GM19238 (cell line): Measurements from ENCODE around the gene TNP2.

ENCODE experiments used
- DNase-seq: peaks from one replicate; pipeline ENCODE4 v3.0.0; 2011; ENCODE audit warnings: low spot score; ENCODE audit not compliant: insufficient read length

Gene TNP2

DNA sequence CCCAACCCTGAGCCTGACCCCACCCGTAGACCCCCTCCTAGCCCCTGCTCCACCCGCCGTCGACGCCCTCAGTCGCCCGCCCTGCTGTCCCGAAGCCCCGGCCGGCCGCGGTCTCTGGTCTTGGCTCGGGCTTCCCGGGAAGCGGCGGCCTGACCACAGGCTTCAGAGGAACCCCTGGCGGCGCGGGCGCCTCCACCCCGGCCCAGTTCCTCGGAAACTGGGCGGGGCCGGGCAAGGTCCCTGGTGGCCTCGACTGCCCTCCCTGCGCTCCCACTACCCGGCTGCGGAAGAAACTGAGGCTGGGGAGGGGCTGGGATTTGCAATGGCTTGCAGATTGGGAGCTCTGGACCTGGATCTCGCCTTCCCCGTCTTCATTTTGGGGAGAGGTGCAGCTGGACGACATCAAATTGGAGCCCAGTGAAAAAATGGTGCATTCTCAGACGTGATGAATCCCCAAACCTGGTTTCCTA is 12.4 kb downstream of the TNP2 start:
- no peak for DNase-seq

DNA sequence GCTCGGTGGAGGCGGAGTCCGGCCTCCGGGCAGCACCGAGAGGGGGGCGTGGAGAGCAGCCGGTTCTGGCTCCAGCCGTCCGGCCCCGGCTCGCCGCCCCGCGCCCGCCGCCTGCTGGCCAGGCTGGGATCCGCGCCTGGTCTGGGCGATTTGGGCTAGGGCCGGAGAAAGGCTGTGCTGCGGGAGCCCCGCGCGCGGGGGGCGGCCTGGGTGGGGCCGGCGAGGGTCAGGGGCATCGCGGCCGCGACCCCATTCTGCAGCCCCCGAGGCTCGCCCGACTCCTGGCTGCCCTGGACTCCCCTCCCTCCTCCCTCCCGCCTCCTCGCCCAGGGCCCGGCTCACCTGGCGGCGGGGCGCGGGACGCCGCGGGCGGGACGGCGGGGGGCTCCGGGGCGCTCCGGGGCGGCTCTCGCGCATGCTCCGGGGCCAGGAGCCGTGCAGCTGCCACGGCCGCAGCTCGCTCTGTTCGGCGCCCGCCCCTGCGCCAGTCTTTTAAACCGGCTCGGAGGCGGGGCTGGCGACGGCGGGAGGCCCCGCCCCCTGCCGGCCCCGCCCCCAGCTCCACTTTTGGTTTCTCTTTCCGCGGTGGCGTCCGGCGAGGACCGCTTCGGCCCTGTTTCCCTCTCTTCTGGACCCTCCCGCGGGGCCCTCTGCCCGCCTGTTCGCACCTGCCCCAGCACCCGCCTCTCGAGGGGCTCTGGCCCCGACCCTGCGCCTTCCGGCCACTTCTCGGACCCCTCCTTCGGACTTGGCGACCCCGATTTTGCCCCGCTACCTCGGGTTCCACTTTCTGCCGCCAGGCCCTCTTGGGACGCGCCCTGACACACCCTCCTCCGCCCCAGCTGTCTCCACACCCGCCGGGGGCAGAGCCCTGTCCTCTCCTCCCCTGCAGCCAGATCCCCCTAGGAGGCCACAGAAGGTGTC is 13.1 kb downstream of the TNP2 start, which contains the start of gene SOCS1:
SOCS1 (minus strand) TSS at position 468 of the 924 bp plus-strand sequence. CDS start 726 bp downstream, outside the sequence.
- peak; percentile 88 for DNase-seq

DNA sequence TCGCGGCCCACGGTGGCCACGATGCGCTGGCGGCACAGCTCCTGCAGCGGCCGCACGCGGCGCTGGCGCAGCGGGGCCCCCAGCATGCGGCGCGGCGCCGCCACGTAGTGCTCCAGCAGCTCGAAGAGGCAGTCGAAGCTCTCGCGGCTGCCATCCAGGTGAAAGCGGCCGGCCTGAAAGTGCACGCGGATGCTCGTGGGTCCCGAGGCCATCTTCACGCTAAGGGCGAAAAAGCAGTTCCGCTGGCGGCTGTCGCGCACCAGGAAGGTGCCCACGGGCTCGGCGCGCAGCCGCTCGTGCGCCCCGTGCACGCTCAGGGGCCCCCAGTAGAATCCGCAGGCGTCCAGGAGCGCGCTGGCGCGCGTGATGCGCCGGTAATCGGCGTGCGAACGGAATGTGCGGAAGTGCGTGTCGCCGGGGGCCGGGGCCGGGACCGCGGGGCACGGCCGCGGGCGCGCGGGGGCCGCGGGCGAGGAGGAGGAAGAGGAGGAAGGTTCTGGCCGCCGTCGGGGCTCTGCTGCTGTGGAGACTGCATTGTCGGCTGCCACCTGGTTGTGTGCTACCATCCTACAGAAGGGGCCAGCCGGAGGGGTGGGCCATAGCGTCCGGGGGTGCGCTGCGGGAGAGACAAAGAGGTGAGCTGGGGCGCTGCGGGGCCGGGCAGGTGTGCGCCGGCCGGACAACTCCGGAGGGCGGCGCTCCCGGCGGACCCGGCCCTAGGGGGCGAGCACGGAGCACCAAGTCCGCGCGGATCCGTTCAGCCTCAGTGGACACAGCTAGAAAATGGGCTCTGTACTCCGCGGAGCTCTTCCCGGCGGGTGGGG is 14.0 kb downstream of the TNP2 start:
- peak; percentile 61 for DNase-seq

DNA sequence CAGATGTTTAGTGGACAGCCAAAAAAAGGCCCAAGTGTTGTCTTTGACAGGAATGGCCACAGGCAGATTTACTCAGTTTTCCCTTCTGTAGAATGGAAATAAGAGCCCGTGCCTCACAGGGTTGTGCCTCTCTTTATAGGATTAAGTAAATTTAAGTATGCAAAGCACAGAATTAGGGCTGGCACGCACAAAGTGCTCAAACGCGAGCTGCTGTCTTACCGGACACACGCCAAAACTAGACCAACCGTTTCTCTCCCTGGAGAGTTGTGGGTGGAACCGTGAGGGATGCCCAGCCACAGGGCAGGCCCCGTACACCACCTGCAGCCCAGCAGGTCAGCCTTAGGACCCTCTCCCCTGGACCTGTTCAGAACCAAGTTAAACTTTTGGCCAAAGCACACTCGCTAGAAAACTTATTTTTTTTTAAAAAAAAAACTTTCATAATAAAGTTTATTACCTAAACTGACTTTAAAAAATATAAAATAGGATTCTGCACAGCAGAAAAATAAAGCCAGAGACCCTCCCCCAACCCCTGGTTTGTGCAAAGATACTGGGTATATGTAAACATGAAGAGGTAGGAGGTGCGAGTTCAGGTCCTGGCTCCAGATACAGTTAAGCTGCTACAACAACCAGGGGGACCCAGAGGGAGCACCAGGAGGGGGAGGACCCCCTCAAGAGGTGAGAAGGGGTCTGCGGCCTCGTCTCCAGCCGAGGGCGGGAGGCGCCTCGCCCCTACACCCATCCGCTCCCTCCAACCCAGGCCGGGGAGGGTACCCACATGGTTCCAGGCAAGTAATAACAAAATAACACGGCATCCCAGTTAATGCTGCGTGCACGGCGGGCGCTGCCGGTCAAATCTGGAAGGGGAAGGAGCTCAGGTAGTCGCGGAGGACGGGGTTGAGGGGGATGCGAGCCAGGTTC is 14.9 kb downstream of the TNP2 start:
- DNase-seq: no peak

DNA sequence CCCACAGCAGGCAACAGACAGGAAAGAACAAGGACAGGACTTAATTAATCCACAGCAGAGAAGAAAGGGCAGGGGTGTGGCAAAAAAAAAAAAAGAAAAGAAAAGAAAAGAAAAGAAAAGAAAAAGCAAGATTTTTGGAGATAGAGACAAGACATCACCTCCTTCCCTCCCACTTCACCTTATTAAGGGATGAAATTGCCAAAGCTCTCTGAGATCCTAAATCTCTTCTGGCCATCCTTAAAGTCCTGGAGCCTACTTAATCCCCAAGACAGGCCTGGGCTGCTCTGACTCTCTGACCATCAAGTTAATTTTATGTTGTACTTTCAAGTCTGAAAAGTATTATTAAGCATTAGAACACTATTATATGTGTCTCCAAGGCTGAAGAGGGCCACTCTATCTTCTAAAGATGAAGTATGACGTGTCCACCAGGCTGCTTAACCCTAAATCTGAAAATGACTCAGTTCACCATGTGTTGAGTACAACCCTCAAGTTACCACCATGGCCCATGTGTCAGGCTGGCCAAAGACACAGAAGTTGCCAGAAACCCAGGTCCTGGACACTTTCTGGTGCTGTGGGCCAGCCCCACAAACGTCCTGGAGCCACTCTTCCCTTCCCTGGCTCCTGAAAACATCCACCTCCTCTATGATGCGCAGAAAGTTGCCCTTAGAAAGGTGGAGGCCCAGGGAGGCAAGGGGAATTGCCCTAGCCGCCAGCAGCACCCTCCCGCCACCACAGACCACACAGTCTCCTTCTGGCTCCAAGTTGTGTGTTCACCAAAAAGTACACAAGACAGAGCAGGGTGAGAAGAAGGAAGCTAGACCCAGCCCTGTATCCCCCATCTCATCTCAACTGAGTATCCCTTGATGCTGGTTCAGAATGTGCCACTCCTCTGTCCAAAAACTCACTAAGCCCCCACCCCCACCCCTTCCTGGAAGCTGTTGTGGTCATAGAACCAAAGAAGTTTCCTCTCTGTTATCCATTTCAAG is 15.8 kb downstream of the TNP2 start:
- no peak for DNase-seq

- DNase-seq: no peak
Observed at GRCh38 chr16:11252482-11252931, 16.6 kb downstream of the TNP2 start.

- no peak for DNase-seq
Observed at GRCh38 chr16:11251525-11252481, 17.3 kb downstream of the TNP2 start.

GRCh38 chr16:11250786-11251524 is 18.2 kb downstream of the TNP2 start:
- DNase-seq: no peak

GRCh38 chr16:11250091-11250785 is 18.9 kb downstream of the TNP2 start:
- no peak for DNase-seq

DNA sequence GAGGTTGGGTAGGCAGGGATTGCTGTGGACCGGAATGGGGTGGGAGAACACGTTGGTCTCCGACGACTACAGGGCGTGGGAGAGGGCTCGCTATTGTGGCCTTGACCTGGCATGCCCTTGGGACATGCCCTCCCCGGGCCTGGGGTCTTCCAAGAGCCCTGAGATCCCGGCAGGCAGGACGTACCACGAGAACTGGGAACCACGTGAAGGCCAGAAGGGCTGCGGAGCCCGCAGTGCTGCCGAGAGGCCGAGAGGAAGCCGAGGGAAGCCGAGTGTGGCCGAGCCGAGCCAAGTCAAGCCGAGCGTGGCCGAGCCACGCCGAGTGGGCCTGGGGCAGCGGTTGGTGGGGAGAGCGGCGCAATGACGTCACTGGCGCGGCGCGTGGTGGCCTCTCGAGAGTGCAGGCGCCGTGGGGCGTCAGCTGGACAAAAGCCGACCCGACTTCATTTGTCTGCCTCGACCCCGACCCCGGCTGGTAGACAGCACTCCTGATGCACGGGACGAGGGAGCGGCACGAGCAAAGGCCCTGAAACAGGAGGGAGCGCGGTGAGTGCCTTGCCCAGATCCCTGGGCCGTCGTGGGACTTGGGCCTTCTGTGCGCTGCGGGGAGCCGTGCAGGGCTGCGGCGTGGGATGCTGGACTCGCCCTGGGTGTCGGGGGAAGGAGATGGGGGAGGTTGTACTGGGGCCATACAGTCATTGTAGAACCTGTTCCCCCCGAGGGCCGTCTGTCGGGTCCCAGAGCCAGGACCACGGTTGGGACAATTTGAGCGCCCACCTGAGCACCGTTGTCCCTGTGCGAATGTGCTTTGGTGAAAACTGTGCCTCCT is 19.7 kb downstream of the TNP2 start:
- DNase-seq: no peak

GRCh38 chr16:11248133-11248532 is 21.0 kb downstream of the TNP2 start:
- no peak for DNase-seq

DNA sequence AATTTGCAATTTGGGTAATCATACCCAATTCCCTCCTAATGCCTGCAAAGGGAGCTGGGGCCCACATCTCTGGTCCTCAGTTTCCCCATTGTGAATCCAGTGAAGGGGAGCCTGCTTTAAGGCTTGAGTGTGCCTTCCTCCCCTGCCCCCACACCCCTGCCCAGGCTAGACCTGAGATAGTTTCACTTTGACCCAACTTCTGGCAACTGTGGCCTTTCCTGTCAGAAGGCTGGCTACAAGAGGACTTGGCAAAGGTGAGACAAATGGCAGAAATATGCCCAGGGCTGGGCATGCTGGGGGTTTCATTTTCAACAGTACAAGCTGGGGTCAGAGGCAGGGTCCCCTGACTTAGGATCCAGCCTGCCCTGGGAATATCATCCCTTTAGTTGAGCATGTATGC is 23.1 kb downstream of the TNP2 start:
- no peak for DNase-seq

- no peak for DNase-seq
Observed at GRCh38 chr16:11245222-11245737, 23.8 kb downstream of the TNP2 start.

DNA sequence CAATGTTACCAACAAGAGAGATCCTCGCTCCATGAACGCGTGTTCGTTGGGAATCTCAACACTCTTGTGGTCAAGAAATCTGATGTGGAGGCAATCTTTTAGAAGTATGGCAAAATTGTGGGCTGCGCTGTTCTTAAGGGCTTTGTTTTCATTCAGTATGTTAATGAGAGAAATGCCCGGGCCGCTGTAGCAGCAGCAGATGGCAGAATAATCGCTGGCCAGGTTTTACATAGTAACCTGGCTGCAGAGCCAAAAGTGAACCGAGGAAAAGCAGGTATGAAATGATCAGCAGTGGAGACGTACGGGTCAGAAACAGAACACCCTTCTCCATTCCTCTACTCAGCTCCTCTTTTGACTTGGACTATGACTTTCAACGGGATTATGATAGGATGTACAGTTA is 26.5 kb downstream of the TNP2 start:
- DNase-seq: no peak

DNA sequence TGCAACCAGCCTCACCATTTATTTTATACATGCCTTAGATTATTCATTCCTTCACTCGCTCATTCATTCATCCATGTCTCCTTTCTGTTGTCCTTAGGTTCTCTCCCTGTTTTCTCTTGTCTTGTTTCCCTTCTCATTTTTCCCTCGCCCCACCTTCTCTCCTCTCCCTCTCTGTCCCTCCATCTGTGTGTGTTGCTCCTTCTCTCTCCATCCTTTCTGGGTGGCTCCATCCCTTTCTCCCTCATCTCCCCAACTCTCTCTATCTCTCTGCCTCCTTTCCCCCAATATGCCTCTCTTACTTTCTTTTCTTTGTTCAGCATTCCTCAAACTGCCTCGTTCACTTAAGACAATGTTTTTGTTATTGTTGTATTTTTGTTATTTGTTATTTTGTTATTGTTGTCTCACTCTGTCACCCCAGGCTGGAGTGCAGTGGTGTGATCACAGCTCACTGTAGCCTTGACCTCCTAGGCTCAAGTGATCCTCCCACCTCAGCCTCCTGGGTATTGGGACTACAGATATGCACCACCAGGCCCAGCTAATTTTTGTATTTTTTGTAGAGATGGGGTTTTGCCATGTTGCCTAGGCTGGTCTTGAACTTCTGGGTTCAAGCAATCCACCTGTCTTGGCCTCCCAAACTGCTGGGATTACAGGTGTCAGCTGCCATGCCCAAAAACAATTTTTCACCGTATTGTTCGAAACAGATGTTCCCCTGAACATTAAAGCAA is 27.5 kb downstream of the TNP2 start:
- DNase-seq: no peak
